ENCODE measurements around the gene GIGYF1. TPM values are rescaled to one million over a fixed set of nuclear protein-coding genes. Genes with fewer than 3 reads are reported as not detected.

Gene GIGYF1
- total and polyA plus RNA-seq, 2 of the 13 experiments (the other 11 are each of a cell fraction or from before 2014, with no cell fraction given): 7.6 to 16.1 TPM

GRCh38 chr7:100723732-100724275 lies 29.8 kb upstream of the GIGYF1 start (continued):
- TF ChIP-seq, protein P1, sequence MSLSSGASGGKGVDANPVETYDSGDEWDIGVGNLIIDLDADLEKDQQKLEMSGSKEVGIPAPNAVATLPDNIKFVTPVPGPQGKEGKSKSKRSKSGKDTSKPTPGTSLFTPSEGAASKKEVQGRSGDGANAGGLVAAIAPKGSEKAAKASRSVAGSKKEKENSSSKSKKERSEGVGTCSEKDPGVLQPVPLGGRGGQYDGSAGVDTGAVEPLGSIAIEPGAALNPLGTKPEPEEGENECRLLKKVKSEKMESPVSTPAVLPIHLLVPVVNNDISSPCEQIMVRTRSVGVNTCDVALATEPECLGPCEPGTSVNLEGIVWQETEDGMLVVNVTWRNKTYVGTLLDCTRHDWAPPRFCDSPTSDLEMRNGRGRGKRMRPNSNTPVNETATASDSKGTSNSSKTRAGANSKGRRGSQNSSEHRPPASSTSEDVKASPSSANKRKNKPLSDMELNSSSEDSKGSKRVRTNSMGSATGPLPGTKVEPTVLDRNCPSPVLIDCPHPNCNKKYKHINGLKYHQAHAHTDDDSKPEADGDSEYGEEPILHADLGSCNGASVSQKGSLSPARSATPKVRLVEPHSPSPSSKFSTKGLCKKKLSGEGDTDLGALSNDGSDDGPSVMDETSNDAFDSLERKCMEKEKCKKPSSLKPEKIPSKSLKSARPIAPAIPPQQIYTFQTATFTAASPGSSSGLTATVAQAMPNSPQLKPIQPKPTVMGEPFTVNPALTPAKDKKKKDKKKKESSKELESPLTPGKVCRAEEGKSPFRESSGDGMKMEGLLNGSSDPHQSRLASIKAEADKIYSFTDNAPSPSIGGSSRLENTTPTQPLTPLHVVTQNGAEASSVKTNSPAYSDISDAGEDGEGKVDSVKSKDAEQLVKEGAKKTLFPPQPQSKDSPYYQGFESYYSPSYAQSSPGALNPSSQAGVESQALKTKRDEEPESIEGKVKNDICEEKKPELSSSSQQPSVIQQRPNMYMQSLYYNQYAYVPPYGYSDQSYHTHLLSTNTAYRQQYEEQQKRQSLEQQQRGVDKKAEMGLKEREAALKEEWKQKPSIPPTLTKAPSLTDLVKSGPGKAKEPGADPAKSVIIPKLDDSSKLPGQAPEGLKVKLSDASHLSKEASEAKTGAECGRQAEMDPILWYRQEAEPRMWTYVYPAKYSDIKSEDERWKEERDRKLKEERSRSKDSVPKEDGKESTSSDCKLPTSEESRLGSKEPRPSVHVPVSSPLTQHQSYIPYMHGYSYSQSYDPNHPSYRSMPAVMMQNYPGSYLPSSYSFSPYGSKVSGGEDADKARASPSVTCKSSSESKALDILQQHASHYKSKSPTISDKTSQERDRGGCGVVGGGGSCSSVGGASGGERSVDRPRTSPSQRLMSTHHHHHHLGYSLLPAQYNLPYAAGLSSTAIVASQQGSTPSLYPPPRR (CRISPR knock-in tag; IDR thresholded peaks at IDR 0.05; ENCODE audit: borderline replicate concordance): peak; percentile 84
- TF ChIP-seq, protein P2, sequence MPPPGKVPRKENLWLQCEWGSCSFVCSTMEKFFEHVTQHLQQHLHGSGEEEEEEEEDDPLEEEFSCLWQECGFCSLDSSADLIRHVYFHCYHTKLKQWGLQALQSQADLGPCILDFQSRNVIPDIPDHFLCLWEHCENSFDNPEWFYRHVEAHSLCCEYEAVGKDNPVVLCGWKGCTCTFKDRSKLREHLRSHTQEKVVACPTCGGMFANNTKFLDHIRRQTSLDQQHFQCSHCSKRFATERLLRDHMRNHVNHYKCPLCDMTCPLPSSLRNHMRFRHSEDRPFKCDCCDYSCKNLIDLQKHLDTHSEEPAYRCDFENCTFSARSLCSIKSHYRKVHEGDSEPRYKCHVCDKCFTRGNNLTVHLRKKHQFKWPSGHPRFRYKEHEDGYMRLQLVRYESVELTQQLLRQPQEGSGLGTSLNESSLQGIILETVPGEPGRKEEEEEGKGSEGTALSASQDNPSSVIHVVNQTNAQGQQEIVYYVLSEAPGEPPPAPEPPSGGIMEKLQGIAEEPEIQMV (CRISPR knock-in tag; IDR thresholded peaks at IDR 0.05; ENCODE audit: low read depth): peak; percentile 67; the same call in 1 of the 2 replicates
- TF ChIP-seq ZNF318 (CRISPR knock-in tag; IDR thresholded peaks at IDR 0.05): no peak
- TF ChIP-seq, protein P3, sequence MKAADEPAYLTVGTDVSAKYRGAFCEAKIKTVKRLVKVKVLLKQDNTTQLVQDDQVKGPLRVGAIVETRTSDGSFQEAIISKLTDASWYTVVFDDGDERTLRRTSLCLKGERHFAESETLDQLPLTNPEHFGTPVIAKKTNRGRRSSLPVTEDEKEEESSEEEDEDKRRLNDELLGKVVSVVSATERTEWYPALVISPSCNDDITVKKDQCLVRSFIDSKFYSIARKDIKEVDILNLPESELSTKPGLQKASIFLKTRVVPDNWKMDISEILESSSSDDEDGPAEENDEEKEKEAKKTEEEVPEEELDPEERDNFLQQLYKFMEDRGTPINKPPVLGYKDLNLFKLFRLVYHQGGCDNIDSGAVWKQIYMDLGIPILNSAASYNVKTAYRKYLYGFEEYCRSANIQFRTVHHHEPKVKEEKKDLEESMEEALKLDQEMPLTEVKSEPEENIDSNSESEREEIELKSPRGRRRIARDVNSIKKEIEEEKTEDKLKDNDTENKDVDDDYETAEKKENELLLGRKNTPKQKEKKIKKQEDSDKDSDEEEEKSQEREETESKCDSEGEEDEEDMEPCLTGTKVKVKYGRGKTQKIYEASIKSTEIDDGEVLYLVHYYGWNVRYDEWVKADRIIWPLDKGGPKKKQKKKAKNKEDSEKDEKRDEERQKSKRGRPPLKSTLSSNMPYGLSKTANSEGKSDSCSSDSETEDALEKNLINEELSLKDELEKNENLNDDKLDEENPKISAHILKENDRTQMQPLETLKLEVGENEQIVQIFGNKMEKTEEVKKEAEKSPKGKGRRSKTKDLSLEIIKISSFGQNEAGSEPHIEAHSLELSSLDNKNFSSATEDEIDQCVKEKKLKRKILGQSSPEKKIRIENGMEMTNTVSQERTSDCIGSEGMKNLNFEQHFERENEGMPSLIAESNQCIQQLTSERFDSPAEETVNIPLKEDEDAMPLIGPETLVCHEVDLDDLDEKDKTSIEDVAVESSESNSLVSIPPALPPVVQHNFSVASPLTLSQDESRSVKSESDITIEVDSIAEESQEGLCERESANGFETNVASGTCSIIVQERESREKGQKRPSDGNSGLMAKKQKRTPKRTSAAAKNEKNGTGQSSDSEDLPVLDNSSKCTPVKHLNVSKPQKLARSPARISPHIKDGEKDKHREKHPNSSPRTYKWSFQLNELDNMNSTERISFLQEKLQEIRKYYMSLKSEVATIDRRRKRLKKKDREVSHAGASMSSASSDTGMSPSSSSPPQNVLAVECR (CRISPR knock-in tag; IDR thresholded peaks at IDR 0.05; ENCODE audit: borderline replicate concordance): peak; percentile 51; the same call in 1 of the 2 replicates

Measured in HepG2 (cell line).